Stimulated activated CD4-positive, alpha-beta T cell treated with anti-CD3 and anti-CD28 coated beads, TNF-alpha, amount 100 ng/mL, for 24 hours (primary cell): Measurements from ENCODE around the gene TNRC6C.
"Not testable (repeated sequence)": the region's sequence is repeated elsewhere in the genome, so short reads cannot be mapped to it uniquely, and the experiment has no call there.

Experiments
- DNase-seq, 3 experiments: peaks; one replicate each; pipeline ENCODE4 v3.0.0-alpha.2; 2020; ENCODE audit warnings: low read depth in 3 of 3

TNRC6C gene

GRCh38 chr17:78082355-78082872, 123.9 kb downstream of the TNRC6C start:
- not testable (repeated sequence) for DNase-seq

GRCh38 chr17:78082988-78083387, 124.5 kb downstream of the TNRC6C start:
- no peak for DNase-seq

DNA sequence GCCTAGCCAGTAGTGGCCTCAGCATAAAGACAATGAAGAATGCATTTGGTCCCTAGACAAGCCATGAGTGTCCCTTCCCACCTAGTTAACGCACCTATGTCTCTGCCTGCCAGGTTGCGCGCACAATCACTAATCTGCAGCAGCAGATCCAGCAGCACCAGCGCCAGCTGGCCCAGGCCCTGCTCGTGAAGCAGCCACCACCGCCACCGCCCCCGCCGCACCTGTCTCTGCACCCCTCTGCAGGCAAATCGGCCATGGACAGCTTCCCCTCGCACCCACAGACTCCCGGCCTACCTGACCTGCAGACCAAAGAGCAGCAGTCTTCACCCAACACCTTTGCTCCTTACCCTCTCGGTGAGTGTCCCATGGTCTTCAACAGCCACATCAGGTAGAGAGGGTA, 128.2 kb downstream of the TNRC6C start:
- DNase-seq = no peak

GRCh38 chr17:78088529-78088928, 130.0 kb downstream of the TNRC6C start:
- no peak for DNase-seq

GRCh38 chr17:78089576-78090281, 131.2 kb downstream of the TNRC6C start:
- DNase-seq = no peak

DNA sequence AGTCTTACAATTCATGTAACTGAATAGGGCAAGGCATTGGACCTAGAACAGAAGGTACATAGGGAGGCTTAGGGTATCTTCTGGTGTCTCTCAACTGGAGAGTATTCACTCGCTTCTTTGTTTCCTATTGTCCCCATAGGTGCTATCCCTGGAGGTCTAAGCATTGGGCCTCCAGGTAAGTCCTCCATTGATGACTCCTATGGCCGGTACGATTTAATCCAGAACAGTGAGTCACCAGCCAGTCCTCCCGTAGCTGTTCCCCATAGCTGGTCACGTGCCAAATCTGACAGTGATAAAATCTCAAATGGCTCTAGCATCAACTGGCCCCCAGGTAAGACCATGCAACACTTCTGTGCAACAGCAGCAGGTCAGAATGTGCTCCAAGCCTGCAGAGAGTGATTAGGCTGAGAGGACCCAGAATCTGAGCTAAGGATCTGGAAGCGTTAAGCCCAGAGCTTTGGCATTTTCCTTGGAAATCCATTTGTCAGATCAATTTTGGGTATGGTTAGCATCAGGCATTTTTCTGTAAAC, 134.4 kb downstream of the TNRC6C start:
- DNase-seq = no peak

DNA sequence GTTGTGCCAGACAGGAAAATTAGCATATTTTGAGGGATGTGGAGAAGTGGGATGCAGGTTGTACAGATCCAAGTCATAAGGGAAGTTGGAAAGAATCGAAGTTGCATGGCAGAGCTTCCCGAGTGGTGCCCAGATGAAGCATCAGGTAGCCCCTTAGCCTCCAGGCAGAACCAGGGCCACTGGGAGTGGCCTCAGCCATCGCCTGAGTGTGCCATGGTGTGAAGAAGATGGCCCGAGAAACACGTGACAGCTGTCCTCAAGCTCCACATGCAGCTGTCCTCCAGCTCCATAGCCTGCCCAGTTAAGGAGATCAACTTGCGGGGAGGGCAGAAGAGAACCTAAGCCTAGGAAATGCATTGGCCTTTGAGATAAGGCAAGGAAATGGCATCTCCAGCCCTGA, 136.5 kb downstream of the TNRC6C start:
- DNase-seq = no peak

- DNase-seq = no peak
Observed at GRCh38 chr17:78096093-78096492, 137.6 kb downstream of the TNRC6C start.

DNA sequence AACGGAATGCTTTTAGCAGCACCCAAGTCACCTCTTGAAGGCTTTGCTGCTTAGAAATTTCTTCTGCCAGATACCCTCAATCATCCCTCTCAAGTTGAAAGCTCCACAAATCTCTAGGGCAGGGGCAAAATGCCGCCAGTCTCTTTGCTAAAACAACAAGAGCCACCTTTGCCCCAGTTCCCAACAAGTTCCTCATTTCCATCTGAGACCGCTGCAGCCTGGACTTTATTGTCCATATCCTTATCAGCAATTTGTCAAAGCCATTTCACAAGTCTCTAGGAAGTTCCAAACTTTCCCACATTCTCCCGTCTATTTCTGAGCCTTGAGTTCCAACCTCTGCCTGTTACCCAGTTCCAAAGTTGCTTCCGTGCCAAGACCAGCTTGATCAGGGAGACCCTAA, 142.6 kb downstream of the TNRC6C start:
- no peak for DNase-seq

DNA sequence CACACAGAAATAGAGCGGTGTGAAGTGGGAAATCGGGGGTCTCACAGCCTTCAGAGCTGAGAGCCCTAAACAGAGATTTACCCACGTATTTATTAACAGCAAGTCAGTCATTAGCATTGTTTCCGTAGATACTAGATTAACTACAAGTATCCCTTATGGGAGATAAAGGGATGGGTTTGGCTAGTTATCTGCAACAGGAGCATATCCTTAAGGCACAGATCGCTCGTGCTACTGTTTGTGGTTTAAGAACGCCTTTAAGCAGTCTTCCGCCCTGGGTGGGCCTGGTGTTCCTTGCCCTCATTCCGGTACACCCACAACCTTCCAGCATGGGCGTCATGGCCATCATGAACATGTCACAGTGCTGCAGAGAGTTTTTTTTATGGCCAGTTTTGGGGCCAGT, 143.0 kb downstream of the TNRC6C start:
- DNase-seq = no peak

DNA sequence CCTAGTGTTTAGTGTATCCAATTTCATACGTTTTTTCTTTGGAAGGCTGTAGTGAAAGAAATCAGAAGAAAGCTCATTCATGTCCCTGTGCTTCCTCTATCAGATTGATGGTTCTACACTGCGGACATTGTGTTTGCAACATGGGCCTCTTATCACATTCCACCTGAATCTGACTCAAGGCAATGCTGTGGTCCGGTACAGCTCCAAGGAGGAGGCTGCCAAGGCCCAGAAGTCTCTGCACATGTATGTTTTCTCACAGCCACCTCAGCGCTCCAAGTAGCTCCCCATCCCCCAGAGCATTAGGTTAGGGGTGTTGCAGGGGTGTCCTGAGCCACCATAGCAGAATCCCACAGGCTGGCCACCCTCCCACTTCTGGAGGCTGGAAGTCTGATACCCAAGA, 144.8 kb downstream of the TNRC6C start:
- DNase-seq = no peak

- no peak for DNase-seq
Observed at GRCh38 chr17:78104540-78104941, 146.0 kb downstream of the TNRC6C start.

GRCh38 chr17:78105101-78105500, 146.6 kb downstream of the TNRC6C start:
- DNase-seq = no peak

GRCh38 chr17:78105551-78105950, 147.0 kb downstream of the TNRC6C start:
- no peak for DNase-seq

DNA sequence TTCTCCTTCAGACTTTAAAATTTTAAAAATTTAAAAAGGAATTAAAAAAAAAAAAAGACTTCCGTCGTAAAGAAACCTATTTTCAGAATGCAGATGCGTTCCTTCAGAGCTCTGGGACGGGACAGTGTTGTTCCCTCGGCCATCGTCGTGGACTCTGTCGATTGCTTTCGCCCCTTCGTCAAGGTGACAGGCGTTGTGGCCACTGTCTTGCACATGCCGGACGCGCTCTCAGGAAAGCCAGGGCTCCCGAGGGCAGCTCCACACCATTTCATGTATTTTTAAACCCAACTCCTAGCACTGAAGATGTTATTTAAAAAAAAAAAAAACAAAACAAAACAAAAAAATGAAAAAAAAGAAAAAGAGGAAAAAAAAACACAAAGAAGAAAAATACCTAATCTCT, 147.7 kb downstream of the TNRC6C start:
- no peak for DNase-seq

DNA sequence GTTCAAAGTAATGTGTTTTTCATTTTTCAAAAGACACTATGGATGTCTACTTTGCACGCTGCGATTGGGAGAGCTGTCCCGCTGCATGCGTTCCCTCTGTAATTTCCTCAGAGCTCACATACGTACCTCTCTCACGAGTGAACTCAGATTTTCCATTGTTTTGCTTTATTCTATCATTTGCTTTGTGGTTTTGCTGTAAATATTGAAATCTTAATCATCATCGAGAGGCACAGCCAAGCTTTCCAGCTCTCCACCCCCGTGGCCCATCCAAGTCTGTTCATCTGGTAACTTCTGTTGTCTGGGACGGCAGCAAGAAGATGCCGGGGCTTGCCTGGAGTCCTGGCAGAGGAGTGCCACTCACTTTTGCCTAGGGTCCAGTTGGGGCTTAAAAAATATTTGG, 149.0 kb downstream of the TNRC6C start:
- DNase-seq = peak in 1 of 3 experiments; percentile 28

- DNase-seq = no peak
Observed at GRCh38 chr17:78107976-78108725, 149.6 kb downstream of the TNRC6C start.

GRCh38 chr17:78108726-78109488, 150.4 kb downstream of the TNRC6C start:
- DNase-seq = no peak

DNA sequence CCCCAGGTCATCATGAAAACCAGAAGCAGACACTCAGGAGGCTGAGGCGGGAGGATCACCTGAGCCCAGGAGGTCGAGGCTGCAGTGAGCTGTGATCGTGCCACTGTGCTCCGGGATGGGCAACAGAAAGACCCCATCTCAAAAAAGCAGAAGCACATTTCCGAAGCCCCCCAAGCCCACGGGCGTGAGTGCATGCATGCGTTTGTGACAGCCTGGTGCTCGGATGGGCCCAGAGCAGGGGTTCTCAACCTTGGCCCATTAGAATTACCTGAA, 150.9 kb downstream of the TNRC6C start:
- no peak for DNase-seq

- no peak for DNase-seq
Observed at GRCh38 chr17:78110363-78111015, 152.0 kb downstream of the TNRC6C start.

GRCh38 chr17:78111016-78111726, 152.7 kb downstream of the TNRC6C start:
- no peak for DNase-seq
